Activated CD8-positive, alpha-beta T cell treated with anti-CD3 and anti-CD28 coated beads, Interleukin-2, amount 10 ng/mL, durations not matched to agents 7 days and 5 days (primary cell): ENCODE measurements around the gene PYROXD2. TPM values are rescaled to one million over a fixed set of nuclear protein-coding genes. Genes with fewer than 3 reads are reported as not detected.

ENCODE experiments used
- ATAC-seq: fragments of 150-1000 bp; cut with Tn5 transposase; one replicate; pipeline ENCODE4 v1.10.0; 2021; ENCODE audit warnings: moderate library complexity
- CTCF ChIA-PET: fragments of 350-600 bp; sonication (Branson Sonifier 250); formaldehyde crosslinking; loops from one replicate; lab custom pipeline; 2021; ENCODE audit warnings: antibody characterized with exemption; lab: Charles Lee
- POLR2A ChIA-PET: fragments of 350-600 bp; sonication (Branson Sonifier 250); formaldehyde crosslinking; loops from one replicate; lab custom pipeline; 2021; ENCODE audit warnings: antibody characterized with exemption; lab: Charles Lee
- DNase-seq: peaks from one replicate; pipeline ENCODE4 v3.0.0-alpha.2; 2020
- H3K27ac Mint-ChIP-seq: one replicate; pipeline ENCODE4 v1.8.0; 2021; ENCODE audit warnings: mild to moderate bottlenecking, mixed read lengths
- H3K27me3 Mint-ChIP-seq: one replicate; pipeline ENCODE4 v1.8.0; 2021; ENCODE audit warnings: low read depth, mixed read lengths
- H3K36me3 Mint-ChIP-seq: one replicate; pipeline ENCODE4 v1.8.0; 2021; ENCODE audit warnings: low read depth, mixed read lengths
- H3K4me1 Mint-ChIP-seq: one replicate; pipeline ENCODE4 v1.8.0; 2021; ENCODE audit warnings: low read depth, mixed read lengths
- H3K4me3 Mint-ChIP-seq: one replicate; pipeline ENCODE4 v1.8.0; 2021; ENCODE audit warnings: mild to moderate bottlenecking, mixed read lengths
- H3K9me3 Mint-ChIP-seq: one replicate; pipeline ENCODE4 v1.8.0; 2022; ENCODE audit warnings: mixed read lengths; ENCODE audit not compliant: insufficient read depth
- total RNA-seq, 2 experiments: library from RNA; stranded (reverse); gene quantifications; one replicate each; pipeline ENCODE4 v1.2.3, GENCODE V29; 2021

PYROXD2 gene
- total RNA-seq, 2 experiments from 2014 or later = 8.3 to 9.3 TPM

GRCh38 chr10:98419469-98420261 is 4.7 kb upstream of the PYROXD2 start:
- POLR2A ChIA-PET = no interaction called here
- ATAC-seq = no peak
- H3K4me1 Mint-ChIP-seq = peaks cover 7% of the 10 kb centered on the region
- peaks cover 9% of the 10 kb centered on the region for H3K36me3 Mint-ChIP-seq
- H3K27me3 Mint-ChIP-seq = no peaks in the 10 kb centered on the region
- DNase-seq = no peak
- no peak overlapping the region for H3K27ac Mint-ChIP-seq
- CTCF ChIA-PET = no interaction called here
- H3K4me3 Mint-ChIP-seq = no peak overlapping the region
- H3K9me3 Mint-ChIP-seq = no peaks in the 10 kb centered on the region

DNA sequence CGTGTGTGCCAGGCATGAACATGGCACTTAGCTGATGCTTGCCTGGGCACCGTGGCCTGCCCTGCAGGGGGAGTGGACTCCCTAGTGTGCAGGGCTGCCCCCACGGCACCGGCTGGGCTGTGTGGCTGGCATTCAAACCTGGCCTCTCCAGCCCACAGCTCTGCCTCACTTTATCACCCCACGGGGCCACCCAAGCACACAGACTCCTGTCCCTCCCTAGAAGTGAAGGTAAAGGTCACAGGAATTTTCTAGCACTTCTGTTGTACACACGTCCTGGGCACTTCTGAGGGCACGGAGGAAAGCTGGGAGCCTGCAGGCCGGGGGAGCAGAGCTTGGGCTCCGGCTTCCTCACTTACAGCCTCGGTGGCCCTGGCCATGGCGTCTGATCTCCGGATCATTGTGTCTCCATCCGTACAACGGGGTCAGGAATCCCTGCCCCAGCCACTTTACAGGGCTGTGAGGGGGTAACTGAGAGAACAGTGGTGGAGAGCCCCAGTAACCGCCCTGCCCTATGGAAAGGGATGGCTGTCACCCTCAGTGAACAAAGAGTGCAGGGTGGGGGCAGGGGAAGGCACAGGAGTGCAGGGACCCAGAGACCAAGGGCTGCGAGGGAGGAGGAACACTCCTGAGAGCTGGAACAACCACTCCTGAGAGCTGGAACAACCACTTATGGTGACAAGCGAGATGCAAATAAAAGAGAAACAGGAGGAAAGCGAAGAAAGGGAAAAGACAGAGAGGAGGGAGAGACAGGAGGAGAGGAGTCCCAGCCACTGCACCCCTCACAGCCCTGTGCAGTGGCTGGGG is 3.9 kb upstream of the PYROXD2 start:
- H3K36me3 Mint-ChIP-seq = peaks cover 11% of the 10 kb centered on the region
- ChIA-PET CTCF (no interaction called here), POLR2A (no interaction called here)
- H3K4me3 Mint-ChIP-seq = no peak overlapping the region
- DNase-seq (no peak), ATAC-seq (no peak)
- H3K9me3 Mint-ChIP-seq = no peaks in the 10 kb centered on the region
- H3K27ac Mint-ChIP-seq = no peak overlapping the region
- H3K4me1 Mint-ChIP-seq = peaks cover 14% of the 10 kb centered on the region
- H3K27me3 Mint-ChIP-seq = no peaks in the 10 kb centered on the region

DNA sequence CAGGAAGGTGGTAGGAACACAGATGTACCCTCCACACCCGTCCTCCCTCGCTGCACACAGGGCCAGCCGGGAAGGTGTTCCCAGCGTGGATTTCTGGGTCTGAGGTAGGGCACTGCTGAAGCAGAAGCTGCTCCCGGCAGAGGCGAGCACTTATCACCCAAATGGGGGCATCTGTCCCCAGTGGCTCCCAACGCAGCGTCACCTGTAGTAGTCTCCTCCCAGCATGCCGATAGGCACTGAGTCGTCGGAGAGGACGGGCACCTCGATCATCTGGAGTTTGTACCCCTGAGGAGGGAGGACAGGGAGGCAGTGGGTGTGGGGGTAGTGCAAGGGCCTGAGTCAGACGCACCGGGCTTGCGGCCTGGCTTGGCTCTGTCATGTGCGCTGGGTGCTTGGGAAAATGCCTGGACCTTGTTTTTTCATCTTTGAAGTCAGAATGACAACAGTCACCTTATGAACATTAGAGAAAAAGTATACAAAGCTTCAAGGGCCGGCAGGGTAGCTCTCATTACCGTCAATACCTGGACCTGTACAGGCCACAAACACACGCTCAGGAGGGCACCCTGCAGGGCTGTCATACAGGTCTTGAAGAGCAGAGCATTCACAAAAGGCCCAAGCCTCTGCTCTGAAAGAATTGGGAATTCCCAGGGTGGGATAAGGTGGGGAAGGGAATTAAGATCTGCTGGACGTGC is 3.1 kb upstream of the PYROXD2 start:
- peaks cover 11% of the 10 kb centered on the region for H3K36me3 Mint-ChIP-seq
- DNase-seq = no peak
- CTCF ChIA-PET = no interaction called here

GRCh38 chr10:98417481-98417959 is 2.5 kb upstream of the PYROXD2 start:
- CTCF ChIA-PET = interaction anchor here (1.1 kb wide), 1 partner anchor 8 kb away, joined by 3 read pairs; no protein-coding TSS in a partner anchor
- Mint-ChIP-seq H3K4me3 (no peak overlapping the region), H3K36me3 (peaks cover 11% of the 10 kb centered on the region), H3K27me3 (no peaks in the 10 kb centered on the region), H3K4me1 (peaks cover 14% of the 10 kb centered on the region), H3K9me3 (no peaks in the 10 kb centered on the region), H3K27ac (no peak overlapping the region)
- POLR2A ChIA-PET = no interaction called here
- DNase-seq (no peak), ATAC-seq (no peak)

More for the DNA sequence above, 3.1 kb upstream of the PYROXD2 start:
- Mint-ChIP-seq H3K27ac (no peak overlapping the region), H3K4me3 (no peak overlapping the region), H3K27me3 (no peaks in the 10 kb centered on the region), H3K9me3 (no peaks in the 10 kb centered on the region), H3K4me1 (peaks cover 14% of the 10 kb centered on the region)
- no peak for ATAC-seq
- POLR2A ChIA-PET = no interaction called here

DNA sequence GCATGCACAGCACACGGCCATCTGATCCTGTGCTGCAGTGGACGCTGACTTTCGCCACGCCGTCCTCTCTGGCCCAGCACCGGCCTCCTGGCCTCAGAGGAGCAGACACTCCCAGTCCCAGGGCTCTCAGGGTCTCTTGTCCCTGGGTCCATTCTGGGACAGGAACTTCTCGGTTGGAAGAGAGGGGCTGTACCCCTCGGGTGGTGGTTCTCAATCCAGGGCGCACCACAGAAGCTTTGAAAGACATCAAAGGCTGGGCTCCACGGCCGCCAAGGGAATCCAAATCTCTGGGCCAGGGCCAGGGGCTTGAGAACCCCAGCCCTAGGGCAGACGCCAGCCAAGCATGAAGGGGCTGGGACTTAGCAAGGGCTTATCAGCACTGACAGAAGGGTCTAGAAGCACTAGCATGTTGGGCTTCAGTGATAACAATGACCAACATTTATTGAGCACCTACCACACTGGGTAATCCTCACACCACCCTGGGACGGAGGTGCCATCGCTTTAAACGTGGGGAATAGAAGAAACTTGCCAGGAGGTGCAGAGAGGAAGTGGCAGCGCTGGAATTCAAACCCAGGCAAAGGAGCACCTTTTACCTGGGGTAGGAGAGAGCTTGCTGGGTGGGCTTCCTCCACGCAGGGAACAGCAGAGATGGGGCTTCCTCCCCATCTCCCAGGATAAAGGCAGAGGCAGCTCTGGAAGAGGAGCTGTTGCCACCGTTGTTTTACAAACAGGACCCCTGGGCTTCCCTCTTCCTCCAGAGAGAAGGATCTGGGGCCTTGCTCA is 1.8 kb upstream of the PYROXD2 start:
- Mint-ChIP-seq H3K9me3 (no peaks in the 10 kb centered on the region), H3K36me3 (peaks cover 11% of the 10 kb centered on the region), H3K27ac (no peak overlapping the region), H3K4me3 (no peak overlapping the region), H3K4me1 (peaks cover 14% of the 10 kb centered on the region), H3K27me3 (no peaks in the 10 kb centered on the region)
- ATAC-seq (no peak), DNase-seq (no peak)
- CTCF ChIA-PET = interaction anchor here (1.1 kb wide), 1 partner anchor 9 kb away, joined by 3 read pairs; no protein-coding TSS in a partner anchor
- POLR2A ChIA-PET = no interaction called here

DNA sequence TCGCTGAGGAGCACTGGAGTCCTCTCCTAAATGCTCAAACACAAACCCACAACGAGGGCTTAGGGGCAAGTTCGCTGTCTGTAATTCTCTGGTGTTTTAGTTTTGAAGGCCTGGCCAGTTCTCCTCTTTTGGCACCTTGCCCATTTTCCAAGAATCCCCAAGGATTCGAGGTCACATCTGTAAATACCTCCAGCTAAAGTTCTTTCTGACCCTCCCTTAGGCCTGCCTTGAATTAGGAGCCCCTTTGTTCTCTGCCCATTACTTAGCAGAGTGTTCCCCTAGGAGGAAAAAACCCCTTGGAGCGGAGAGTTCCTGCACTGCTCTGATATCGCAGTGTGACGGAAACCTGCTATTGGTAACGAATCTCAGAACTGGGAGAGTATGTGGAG is 743 bp upstream of the PYROXD2 start:
- ChIA-PET POLR2A (interaction anchor here (0.5 to 1.1 kb wide), 2 partner anchors 10 kb away, joined by 3 read pairs; no protein-coding TSS in a partner anchor), CTCF (interaction anchor here (1.3 to 3.5 kb wide), 2 partner anchors 10 to 11 kb away, joined by 3 to 22 read pairs; no protein-coding TSS in a partner anchor)
- peaks cover 11% of the 10 kb centered on the region for H3K36me3 Mint-ChIP-seq
- H3K27me3 Mint-ChIP-seq = no peaks in the 10 kb centered on the region
- no peaks in the 10 kb centered on the region for H3K9me3 Mint-ChIP-seq
- DNase-seq = no peak
- no peak overlapping the region for H3K4me3 Mint-ChIP-seq
- peaks cover 14% of the 10 kb centered on the region for H3K4me1 Mint-ChIP-seq
- no peak overlapping the region for H3K27ac Mint-ChIP-seq
- no peak for ATAC-seq

DNA sequence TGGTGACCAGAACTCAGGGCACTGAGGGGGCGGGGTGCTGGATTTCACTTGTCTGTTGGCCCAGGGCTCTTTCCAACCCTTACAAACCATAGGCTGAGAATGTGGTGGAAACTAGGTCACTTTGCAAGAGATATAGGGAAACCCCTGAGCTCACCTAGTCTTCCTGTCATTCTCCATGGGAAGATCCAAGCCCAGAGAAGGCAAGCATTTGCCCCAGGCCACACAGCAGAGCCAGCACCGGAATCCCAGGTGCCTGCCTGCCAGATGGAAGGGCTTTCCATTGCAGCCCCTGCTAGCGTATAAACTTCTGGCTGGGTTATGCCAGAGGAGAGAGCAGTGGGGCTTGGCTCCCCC is 427 bp downstream of the PYROXD2 start:
- H3K9me3 Mint-ChIP-seq = no peaks in the 10 kb centered on the region
- CTCF ChIA-PET = interaction anchor here (1.3 to 3.5 kb wide), 2 partner anchors 10 to 11 kb away, joined by 3 to 22 read pairs; no protein-coding TSS in a partner anchor
- POLR2A ChIA-PET = interaction anchor here (1.1 to 1.2 kb wide), 2 partner anchors 9 to 53 kb away, joined by 3 read pairs; no protein-coding TSS in a partner anchor
- peaks cover 14% of the 10 kb centered on the region for H3K4me1 Mint-ChIP-seq
- peak overlapping the region; percentile 88 for H3K4me3 Mint-ChIP-seq
- ATAC-seq (no peak), DNase-seq (no peak)
- peaks cover 8% of the 10 kb centered on the region for H3K36me3 Mint-ChIP-seq
- peak overlapping the region; percentile 97 for H3K27ac Mint-ChIP-seq
- no peaks in the 10 kb centered on the region for H3K27me3 Mint-ChIP-seq

GRCh38 chr10:98411768-98412167 is 3.2 kb downstream of the PYROXD2 start:
- Mint-ChIP-seq H3K27ac (no peak overlapping the region), H3K9me3 (no peaks in the 10 kb centered on the region), H3K36me3 (peaks cover 3% of the 10 kb centered on the region), H3K4me1 (peaks cover 14% of the 10 kb centered on the region), H3K4me3 (no peak overlapping the region), H3K27me3 (no peaks in the 10 kb centered on the region)
- CTCF ChIA-PET = interaction anchor here (1.0 kb wide), 1 partner anchor 14 kb away, joined by 5 read pairs; no protein-coding TSS in a partner anchor
- DNase-seq (no peak), ATAC-seq (no peak)
- POLR2A ChIA-PET = no interaction called here

DNA sequence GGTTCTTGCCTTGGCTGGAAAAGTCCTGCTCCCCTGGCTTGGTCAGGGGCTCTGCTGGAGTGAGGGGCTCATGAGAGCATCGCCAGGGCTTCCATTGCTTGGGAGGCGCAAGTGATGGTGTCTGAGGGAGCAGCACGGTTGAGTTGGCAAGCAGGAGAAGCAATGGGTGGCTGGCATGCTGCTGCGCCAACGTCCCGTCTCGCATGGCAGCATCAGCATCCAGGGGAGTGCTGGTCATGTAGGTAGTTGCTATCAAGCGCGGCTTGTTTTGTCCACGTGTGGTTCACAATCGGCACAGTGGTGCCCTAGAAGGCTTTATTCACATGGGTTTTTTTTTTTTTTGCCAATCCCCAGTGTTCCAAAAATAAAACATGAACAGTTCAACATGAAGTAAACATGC is 3.8 kb downstream of the PYROXD2 start:
- POLR2A ChIA-PET = no interaction called here

GRCh38 chr10:98410759-98411158 is 4.2 kb downstream of the PYROXD2 start:
- peaks cover 2% of the 10 kb centered on the region for H3K36me3 Mint-ChIP-seq
- ATAC-seq = no peak
- no peak for DNase-seq
- H3K27ac Mint-ChIP-seq = no peak overlapping the region
- no peaks in the 10 kb centered on the region for H3K27me3 Mint-ChIP-seq
- H3K9me3 Mint-ChIP-seq = no peaks in the 10 kb centered on the region
- H3K4me3 Mint-ChIP-seq = no peak overlapping the region
- POLR2A ChIA-PET = no interaction called here
- peaks cover 14% of the 10 kb centered on the region for H3K4me1 Mint-ChIP-seq
- CTCF ChIA-PET = no interaction called here

More for the DNA sequence above, 3.8 kb downstream of the PYROXD2 start:
- CTCF ChIA-PET = interaction anchor here (1.0 kb wide), 1 partner anchor 14 kb away, joined by 5 read pairs; no protein-coding TSS in a partner anchor
- ATAC-seq (no peak), DNase-seq (no peak)
- Mint-ChIP-seq H3K27me3 (no peaks in the 10 kb centered on the region), H3K27ac (no peak overlapping the region), H3K36me3 (peaks cover 2% of the 10 kb centered on the region), H3K4me3 (no peak overlapping the region), H3K9me3 (no peaks in the 10 kb centered on the region), H3K4me1 (peaks cover 14% of the 10 kb centered on the region)
